Medulla oblongata (tissue), 1 donor: Measurements from ENCODE around the gene DPF3.
A peak's percentile ranks its signal among the peaks of the same experiment; 100 is the strongest.

Experiments used
- DNase-seq: peaks from one replicate; pipeline ENCODE4 v3.0.0-alpha.2; 2015; ENCODE audit errors: extremely low spot score

Gene DPF3

GRCh38 chr14:72800848-72801370, 93.0 kb downstream of the DPF3 start:
- no peak for DNase-seq

DNA sequence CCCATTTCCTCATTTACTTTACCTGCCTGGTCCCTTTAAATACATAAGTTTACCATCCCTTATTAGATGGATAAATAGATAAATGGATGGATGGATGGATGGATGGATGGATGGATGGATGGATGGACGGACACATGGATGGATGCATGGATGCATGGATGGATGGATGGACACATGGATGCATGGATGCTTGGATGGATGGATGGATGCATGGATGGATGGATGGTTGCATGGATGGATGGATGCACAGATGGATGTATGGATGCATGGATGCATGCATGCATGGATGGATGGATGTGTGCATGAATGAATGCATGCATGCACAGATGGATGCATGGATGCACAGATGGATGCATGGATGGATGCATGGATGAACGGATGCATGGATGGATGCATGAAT, 93.6 kb downstream of the DPF3 start:
- DNase-seq = no peak

- DNase-seq = peak; percentile 66
These were observed 97.0 kb downstream of the DPF3 start for GRCh38 chr14:72796935-72797334.

DNA sequence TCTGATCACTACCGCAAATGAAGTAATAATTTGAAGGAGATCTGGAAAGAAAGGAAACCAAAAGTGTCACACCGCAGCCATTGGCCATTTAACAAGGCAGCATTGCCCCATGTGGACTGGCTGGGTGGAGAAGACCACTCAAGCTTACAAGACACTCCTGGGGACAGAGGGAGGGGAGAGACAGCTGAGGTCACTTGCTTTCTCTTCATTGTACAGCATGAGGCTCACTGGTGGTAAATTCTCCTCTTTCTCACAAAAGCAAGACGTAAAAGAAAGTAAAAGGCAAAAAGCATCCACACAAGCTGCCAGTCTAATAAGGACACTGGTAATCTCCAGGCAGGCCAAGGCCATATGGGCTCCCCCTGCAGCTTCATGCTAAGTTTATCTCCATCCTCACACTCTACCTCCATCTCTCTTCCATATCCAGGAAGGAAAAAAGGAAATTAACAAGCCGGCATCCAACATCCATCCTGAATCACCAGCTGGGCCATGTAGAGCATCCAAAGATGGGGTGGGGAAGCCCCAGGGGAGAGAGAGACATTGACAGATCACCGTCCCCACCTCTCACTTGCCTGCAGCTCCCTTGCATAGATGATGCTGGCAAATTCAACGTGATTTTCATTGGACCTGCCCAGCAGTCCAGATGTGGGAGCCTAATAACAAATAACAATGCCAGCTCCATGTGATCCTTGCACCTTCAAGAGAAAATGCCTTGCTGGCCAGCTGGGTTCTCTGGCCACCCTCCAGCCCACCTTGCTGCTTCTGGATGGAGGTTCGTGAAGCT, 100.6 kb downstream of the DPF3 start:
- DNase-seq = peak; percentile 53

GRCh38 chr14:72792051-72792788, 101.7 kb downstream of the DPF3 start:
- peak; percentile 89 for DNase-seq

- DNase-seq = peak; percentile 36
These were observed 102.9 kb downstream of the DPF3 start for GRCh38 chr14:72790887-72791566.

DNA sequence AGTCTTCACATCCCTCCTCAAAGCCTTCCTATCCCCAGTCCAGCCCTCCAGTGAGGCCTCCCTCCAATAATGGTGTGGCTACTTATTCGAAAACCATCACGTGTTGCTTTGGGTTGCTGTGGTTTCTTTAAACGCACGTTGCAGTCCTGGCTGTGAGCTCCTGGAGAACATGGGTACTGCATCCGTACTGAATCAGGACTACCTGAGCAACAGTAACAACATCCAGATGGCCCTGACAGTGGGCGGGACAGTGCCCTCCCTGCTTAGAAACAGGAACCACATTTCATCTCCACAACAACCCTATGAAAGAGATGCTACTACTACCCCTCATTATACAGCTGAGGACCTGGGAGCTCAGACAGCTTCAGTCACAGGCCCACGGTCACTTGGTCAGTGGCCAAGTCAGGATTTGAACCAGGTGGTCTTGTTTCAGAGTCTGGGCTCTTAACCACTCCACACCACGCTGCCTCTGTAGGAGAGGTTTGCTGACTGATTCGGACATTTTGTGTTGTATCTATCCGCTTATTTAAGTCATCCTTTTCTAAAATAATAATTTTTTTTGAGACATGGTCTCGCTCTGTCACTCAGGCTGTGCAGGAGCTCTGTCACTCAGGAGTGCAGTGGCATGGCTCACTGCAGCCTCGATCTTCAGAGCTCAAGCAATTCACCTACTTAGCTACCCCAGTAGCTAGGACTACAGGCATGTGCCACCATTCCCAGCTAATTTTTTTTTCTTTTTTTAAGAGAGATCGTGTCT, 104.8 kb downstream of the DPF3 start:
- DNase-seq = no peak

GRCh38 chr14:72788255-72788654, 105.6 kb downstream of the DPF3 start:
- no peak for DNase-seq

- no peak for DNase-seq
These were observed 106.1 kb downstream of the DPF3 start for GRCh38 chr14:72787841-72788240.

DNA sequence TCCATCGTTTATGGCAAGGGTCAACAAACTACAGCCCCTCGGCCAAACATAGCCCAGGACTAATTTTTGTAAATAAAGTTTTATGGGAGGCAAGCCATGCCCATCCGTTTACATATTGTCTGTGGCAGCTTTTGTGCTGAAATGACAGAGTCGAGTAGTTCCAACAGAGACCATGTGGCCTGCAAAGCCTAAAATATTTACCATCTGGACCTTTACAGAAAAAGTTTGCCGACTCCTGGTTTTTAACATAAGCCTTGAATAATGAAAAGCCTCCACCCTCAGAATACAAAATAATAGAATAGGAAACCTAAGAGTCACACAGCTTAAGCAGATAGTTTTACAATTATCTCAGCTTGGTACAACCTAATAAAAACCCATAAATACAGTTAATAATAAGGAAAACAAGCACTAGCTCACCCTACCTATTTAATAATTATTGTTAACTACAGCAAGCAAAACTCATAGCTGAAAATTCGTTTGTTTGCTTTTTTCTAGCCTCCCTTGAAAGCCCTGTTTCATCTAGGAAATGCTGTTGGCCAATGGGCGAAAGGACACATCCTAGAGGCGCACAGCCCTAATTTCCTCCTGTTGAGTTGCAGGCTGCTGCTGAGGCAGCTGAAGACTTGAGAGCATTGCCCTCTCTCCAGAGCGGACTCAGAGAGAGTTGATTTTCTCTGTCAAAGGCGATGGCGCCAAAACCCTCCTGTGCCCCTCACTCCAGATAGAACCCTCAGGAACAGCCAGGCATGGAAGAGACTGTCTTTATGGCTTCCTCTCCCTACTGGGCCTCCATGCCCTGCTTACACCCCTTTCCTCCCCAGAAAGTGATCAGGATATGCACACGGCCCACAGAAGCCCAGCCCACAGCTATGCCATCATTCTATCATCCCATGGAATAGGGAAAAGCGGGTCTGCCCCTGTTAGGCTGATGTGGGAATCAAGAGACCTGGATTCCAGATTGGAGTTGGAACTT, 107.2 kb downstream of the DPF3 start:
- no peak for DNase-seq

GRCh38 chr14:72783741-72784140, 110.2 kb downstream of the DPF3 start:
- DNase-seq = no peak

GRCh38 chr14:72782817-72783216, 111.1 kb downstream of the DPF3 start:
- DNase-seq = no peak

DNA sequence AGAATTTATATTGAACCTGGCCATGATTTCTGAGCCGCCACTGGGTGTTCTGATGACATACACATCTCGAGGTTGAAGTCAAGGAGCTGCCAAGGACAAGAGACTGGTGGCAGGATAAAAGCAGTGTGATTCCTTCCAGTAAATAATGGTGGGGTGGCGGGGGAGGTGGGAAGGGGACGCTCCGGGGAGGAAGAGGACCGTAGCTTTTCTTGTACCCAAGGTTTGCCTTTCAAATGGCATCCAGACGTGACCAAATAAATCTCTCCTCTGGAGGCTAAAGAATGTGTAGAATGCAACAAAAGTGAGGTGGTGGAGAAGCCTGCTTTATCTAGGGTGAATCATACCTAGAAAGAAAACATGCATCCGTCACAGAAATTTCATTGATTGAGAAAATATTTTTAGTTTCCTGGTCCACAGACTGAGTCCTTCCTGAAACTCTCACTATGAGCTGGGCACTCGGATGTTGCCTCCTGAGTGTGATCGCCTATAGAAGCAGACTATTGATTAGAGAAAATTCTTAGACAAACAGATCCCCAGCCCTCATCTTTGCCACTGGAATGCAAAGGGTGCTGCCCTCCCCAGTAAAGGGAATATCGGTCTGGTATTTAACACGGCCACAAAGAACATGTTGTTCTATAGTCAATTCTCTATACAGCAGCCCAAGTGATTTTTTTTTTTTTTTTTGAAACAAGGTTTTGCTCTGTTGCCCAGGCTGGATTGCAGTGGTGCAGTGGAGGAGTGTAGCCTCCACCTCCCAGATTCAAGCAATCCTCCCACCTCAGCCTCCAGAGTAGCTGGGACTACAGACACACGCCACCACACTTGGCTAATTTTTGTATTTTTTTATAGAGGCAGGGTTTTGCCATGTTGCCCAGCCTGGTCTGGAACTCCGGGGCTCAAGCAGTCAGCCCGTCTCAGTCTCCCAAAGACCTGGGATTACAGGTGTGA, 112.1 kb downstream of the DPF3 start:
- DNase-seq = no peak

GRCh38 chr14:72780751-72781150, 113.2 kb downstream of the DPF3 start:
- peak; percentile 31 for DNase-seq

DNA sequence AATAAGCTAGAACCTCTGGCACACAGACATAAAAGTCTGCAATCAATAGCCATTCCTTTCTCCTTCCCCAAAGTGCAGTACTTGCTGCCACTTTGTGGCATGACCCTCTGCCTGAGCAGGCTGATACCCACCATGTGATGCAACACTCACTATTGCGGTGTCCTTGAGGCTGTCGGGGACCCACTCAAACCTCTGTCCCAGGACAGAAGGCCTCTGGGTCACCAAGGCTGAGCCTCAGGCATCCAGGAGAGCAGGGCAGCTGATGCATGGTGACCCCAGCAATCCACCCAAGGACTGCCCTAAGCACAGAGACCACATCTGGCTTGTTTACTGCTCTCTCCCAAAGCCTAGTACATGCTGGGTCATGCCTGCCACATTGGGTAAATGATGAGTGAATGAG, 114.2 kb downstream of the DPF3 start:
- DNase-seq = no peak

GRCh38 chr14:72777636-72778035, 116.3 kb downstream of the DPF3 start:
- no peak for DNase-seq

DNA sequence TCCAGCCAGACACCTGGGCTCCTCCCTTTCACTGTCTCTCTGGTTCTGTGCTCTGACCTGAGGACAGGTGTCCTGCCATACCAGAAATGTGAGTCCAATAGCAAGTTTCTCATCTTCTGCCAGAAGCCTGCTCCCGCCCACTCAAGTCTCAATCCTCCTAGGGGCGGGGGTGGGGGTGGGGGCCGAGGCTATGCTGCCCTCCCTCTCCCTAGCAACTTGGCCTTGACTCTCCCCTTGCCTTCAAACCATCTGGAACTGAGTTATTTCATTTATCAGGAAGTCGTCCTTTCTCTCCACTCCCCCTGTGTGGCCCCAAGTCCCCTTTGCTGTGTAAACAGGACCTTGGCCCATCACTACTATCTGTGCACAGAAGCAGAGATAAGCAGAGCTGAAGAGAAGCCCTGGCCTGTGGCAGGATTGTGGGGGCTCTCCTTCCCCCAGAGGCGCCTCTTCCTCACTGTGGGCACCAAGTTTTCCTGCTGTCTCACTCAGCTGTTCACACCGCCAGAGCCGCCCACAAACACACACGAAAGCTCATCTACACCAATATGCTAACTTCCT, 117.1 kb downstream of the DPF3 start:
- no peak for DNase-seq

GRCh38 chr14:72775923-72776554, 117.9 kb downstream of the DPF3 start:
- no peak for DNase-seq
